Tibial nerve (tissue), 4 donors: Measurements from ENCODE around the gene YWHAG. TPM values are rescaled to one million over a fixed set of nuclear protein-coding genes. Genes with fewer than 3 reads are reported as not detected.

Source experiments
- DNase-seq, 2 donors: peaks; one replicate each; pipeline ENCODE4 v3.0.0-alpha.2; 2019; ENCODE audit warnings: low spot score in 2 of 2
- H3K27ac ChIP-seq, 4 donors: fragments of 200-600 bp; sonication (generic) in 3 of 4; one replicate each; pipeline ENCODE4 v1.5.1; 2017 to 2019; ENCODE audit warnings: mild to moderate bottlenecking in 1 of 4
- H3K27me3 ChIP-seq, 2 donors: fragments of 200-600 bp; sonication (generic) in 1 of 2; one replicate each; pipeline versions ENCODE4 v1.5.1 to v1.6.0; 2017 to 2019
- H3K36me3 ChIP-seq, 3 donors: fragments of 200-600 bp; sonication (generic); one replicate each; pipeline ENCODE4 v1.5.1; 2018 to 2019
- H3K4me1 ChIP-seq, 4 donors: fragments of 200-600 bp; sonication (generic) in 3 of 4; one replicate each; pipeline ENCODE4 v1.5.1; 2017 to 2019
- H3K4me3 ChIP-seq, 4 donors: fragments of 200-600 bp; sonication (generic) in 3 of 4; one replicate each; pipeline ENCODE4 v1.5.1; 2017 to 2019; ENCODE audit warnings: mild to moderate bottlenecking in 1 of 4, moderate library complexity in 1 of 4
- H3K9me3 ChIP-seq, 4 donors: fragments of 200-600 bp; sonication (generic) in 3 of 4; one replicate each; pipeline ENCODE4 v1.5.1; 2017 to 2019
- EP300 ChIP-seq, 2 donors: sonication (generic); formaldehyde crosslinking; IDR thresholded peaks; one replicate each; pipeline ENCODE4 v1.6.1; 2017; ENCODE audit warnings: antibody characterized with exemption in 2 of 2, mild to moderate bottlenecking in 1 of 2
- POLR2A ChIP-seq, 2 donors: fragments of 450-650 bp; IDR thresholded peaks; one replicate each; pipeline ENCODE4 v1.6.1; 2017; ENCODE audit warnings: antibody characterized with exemption in 2 of 2, mild to moderate bottlenecking in 2 of 2, moderate library complexity in 2 of 2
- WGBS, 2 donors: methylation state at CpG; one replicate each; pipeline ENCODE4 v1.1.5; 2018; 5-methylcytosine and 5-hydroxymethylcytosine counted together
- total RNA-seq, 4 donors: library from RNA; depleted of rRNA; stranded (reverse); fragments of >200 nt; gene quantifications; one replicate each; pipeline ENCODE4 v1.1.0, GENCODE V29; 2016
- TF ChIP-seq, protein P1 (sequence below), 5 experiments: fragments of 200-600 bp in 3 of 5; fragments of 450-650 bp in 2 of 5; sonication (generic) in 3 of 5; IDR thresholded peaks; one replicate each; pipeline ENCODE4 v1.5.1; 2016 to 2019; ENCODE audit warnings: antibody characterized with exemption in 5 of 5, mild to moderate bottlenecking in 3 of 5, moderate library complexity in 2 of 5

The YWHAG gene
- total RNA-seq, 4 donors from 2014 or later = 54.9 to 96.6 (median 81.7) TPM

DNA sequence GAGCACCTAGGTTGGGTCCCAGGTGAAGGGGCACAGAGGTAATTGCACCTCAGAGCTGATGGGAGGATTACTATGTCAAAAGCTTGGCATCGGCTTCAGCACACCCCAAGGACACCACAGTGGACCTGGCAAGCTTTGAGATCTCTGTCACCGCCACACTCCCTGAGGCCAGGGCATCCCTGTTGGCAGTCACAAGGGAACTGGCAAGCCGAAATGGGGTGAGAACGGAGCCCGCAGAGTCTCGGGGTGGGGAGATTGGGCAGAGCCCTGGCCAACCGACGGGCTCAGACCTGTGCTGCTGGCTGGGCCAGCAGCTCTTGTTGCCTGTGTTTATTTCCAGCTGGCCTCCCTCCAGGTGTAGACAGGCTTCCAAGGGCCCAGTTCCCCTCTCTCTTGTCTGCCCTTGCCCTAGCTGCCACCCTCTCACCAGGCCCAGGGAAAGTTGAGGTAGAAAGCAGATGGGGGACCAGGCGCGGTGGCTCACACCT, 53.9 kb downstream of the YWHAG start:
- H3K4me1 ChIP-seq = peaks cover 0 to 36% (median 12%) of the 10 kb centered on the region in 4 donors
- H3K36me3 ChIP-seq = peaks cover 0 to 12% (median 0%) of the 10 kb centered on the region in 3 donors
- H3K9me3 ChIP-seq = no peaks in the 10 kb centered on the region
- WGBS, 2 donors = 71 to 78% methylated on average over 10 of the region's 10 CpGs
- peak overlapping the region; percentile 37 to 100 (median 77) for H3K27ac ChIP-seq
- no peak for DNase-seq
- no peaks in the 10 kb centered on the region for H3K27me3 ChIP-seq
- TF ChIP-seq, protein P1, sequence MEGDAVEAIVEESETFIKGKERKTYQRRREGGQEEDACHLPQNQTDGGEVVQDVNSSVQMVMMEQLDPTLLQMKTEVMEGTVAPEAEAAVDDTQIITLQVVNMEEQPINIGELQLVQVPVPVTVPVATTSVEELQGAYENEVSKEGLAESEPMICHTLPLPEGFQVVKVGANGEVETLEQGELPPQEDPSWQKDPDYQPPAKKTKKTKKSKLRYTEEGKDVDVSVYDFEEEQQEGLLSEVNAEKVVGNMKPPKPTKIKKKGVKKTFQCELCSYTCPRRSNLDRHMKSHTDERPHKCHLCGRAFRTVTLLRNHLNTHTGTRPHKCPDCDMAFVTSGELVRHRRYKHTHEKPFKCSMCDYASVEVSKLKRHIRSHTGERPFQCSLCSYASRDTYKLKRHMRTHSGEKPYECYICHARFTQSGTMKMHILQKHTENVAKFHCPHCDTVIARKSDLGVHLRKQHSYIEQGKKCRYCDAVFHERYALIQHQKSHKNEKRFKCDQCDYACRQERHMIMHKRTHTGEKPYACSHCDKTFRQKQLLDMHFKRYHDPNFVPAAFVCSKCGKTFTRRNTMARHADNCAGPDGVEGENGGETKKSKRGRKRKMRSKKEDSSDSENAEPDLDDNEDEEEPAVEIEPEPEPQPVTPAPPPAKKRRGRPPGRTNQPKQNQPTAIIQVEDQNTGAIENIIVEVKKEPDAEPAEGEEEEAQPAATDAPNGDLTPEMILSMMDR (IDR thresholded peaks at IDR 0.05) = no peak
- TF ChIP-seq EP300 (IDR thresholded peaks at IDR 0.05) = no peak
- no peak for TF ChIP-seq POLR2A (IDR thresholded peaks at IDR 0.05)
- no peak overlapping the region for H3K4me3 ChIP-seq

DNA sequence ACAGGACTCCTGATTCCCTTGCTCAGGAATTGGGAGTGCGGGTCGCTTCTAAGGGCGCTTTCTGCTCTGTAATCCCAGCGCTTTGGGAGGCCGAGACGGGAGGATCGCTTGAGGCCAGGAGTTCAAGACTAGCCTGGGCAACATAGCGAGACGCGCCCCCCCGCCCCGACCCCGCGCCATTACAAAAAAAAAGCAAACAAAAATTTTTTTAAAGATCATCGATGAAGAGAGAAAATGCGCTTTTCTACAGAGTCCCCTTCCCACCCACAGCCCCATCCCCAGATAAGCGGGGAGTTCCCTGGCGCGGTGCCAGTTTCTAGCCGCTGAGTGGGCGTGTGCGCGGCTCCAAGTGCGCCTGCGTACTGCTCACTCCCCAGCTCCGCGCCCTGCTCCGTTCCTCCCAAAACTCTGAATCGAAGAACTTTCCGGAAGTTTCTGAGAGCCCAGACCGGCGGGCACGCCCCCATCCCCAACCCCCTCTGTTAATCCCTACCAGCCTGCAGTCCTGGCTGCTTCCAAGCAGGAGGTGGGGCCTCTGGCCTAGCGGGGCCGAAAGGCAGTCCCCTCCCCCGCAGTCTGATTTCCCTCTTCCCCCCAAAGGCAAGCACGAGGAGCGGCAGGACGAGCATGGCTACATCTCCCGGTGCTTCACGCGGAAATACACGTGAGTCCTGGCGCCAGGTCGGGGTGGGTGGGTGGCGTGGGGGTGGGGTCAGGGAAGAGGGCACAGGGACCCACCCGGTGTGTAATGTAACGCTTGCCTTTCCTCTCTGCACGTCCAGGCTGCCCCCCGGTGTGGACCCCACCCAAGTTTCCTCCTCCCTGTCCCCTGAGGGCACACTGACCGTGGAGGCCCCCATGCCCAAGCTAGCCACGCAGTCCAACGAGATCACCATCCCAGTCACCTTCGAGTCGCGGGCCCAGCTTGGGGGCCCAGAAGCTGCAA, 55.3 kb downstream of the YWHAG start:
- peak; percentile 74 to 75 for DNase-seq
- peak overlapping the region; percentile 97 to 100 (median 98) for H3K27ac ChIP-seq
- TF ChIP-seq, protein P1 (IDR thresholded peaks at IDR 0.05) = peak in 2 of 5 experiments; percentile 17 to 20
- TF ChIP-seq EP300 (IDR thresholded peaks at IDR 0.05) (peak; percentile 83 to 91), POLR2A (IDR thresholded peaks at IDR 0.05) (peak; percentile 57 to 78)
- H3K4me1 ChIP-seq = peaks cover 0 to 36% (median 12%) of the 10 kb centered on the region in 4 donors
- 2 to 3% methylated on average over 37 to 42 of the region's 56 CpGs for WGBS, 2 donors
- H3K36me3 ChIP-seq = peaks cover 0 to 12% (median 0%) of the 10 kb centered on the region in 3 donors
- H3K9me3 ChIP-seq = no peaks in the 10 kb centered on the region
- H3K27me3 ChIP-seq = no peaks in the 10 kb centered on the region
- H3K4me3 ChIP-seq = peak overlapping the region; percentile 67 to 94 (median 74)

DNA sequence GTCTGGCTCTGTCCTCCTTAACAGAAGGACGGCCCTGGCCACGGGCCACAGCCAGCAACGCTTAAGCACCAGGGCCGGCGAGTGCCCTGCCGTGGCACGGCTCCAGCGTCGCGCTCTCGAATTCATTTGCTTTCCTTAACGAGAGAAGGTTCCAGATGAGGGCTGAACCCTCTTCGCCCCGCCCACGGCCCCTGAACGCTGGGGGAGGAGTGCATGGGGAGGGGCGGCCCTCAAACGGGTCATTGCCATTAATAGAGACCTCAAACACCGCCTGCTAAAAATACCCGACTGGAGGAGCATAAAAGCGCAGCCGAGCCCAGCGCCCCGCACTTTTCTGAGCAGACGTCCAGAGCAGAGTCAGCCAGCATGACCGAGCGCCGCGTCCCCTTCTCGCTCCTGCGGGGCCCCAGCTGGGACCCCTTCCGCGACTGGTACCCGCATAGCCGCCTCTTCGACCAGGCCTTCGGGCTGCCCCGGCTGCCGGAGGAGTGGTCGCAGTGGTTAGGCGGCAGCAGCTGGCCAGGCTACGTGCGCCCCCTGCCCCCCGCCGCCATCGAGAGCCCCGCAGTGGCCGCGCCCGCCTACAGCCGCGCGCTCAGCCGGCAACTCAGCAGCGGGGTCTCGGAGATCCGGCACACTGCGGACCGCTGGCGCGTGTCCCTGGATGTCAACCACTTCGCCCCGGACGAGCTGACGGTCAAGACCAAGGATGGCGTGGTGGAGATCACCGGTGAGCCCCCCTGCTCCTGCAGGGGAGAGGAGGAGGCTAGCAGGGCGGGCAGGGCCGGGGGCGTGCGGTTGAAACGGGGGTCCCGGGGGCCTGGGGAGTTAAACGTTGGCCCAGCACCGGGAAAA, 56.2 kb downstream of the YWHAG start, which contains the start of gene HSPB1:
HSPB1 (plus strand) TSS at position 327 of the 855 bp plus-strand sequence; CDS start at position 367, 40 bp downstream.
- Histone ChIP-seq H3K27me3 (no peaks in the 10 kb centered on the region), H3K27ac (peak within 1 kb of the TSS; percentile 97 to 100 (median 98)), H3K4me1 (peaks cover 0 to 40% (median 15%) of the 10 kb centered on the region in 4 donors), H3K36me3 (peaks cover 0 to 12% (median 0%) of the 10 kb centered on the region in 3 donors), H3K9me3 (no peaks in the 10 kb centered on the region), H3K4me3 (peak within 1 kb of the TSS; percentile 67 to 94 (median 74))
- TF ChIP-seq, protein P1 (IDR thresholded peaks at IDR 0.05) = peak in 2 of 5 experiments; percentile 20 to 43
- TF ChIP-seq EP300 (IDR thresholded peaks at IDR 0.05) = peak; percentile 87 to 98
- peak; percentile 62 to 95 for TF ChIP-seq POLR2A (IDR thresholded peaks at IDR 0.05)
- 0 to 1% methylated on average over 18 to 57 of the region's 75 CpGs for WGBS, 2 donors
- DNase-seq = peak; percentile 86 to 87

- Histone ChIP-seq H3K9me3 (no peaks in the 10 kb centered on the region), H3K4me3 (no peak overlapping the region), H3K36me3 (peaks cover 0 to 12% (median 0%) of the 10 kb centered on the region in 3 donors), H3K4me1 (peaks cover 0 to 43% (median 22%) of the 10 kb centered on the region in 4 donors), H3K27ac (no peak overlapping the region), H3K27me3 (no peaks in the 10 kb centered on the region)
- 86 to 88% methylated on average over 3 of the region's 3 CpGs for WGBS, 2 donors
- DNase-seq = no peak
- TF ChIP-seq POLR2A (IDR thresholded peaks at IDR 0.05) = no peak
Observed at GRCh38 chr7:76301000-76301399, 57.8 kb downstream of the YWHAG start.

GRCh38 chr7:76300166-76300731, 58.5 kb downstream of the YWHAG start:
- peaks cover 0 to 49% (median 25%) of the 10 kb centered on the region in 4 donors for H3K4me1 ChIP-seq
- DNase-seq = peak in 1 of 2 donors; percentile 30
- WGBS, 2 donors = 86 to 92% methylated on average over 7 of the region's 7 CpGs
- no peaks in the 10 kb centered on the region for H3K27me3 ChIP-seq
- TF ChIP-seq, protein P1 (IDR thresholded peaks at IDR 0.05) = no peak
- TF ChIP-seq POLR2A (IDR thresholded peaks at IDR 0.05) = no peak
- no peak for TF ChIP-seq EP300 (IDR thresholded peaks at IDR 0.05)
- peaks cover 0 to 11% (median 0%) of the 10 kb centered on the region in 3 donors for H3K36me3 ChIP-seq
- no peak overlapping the region for H3K4me3 ChIP-seq
- H3K27ac ChIP-seq = peak overlapping the region in 2 of 4 donors; percentile 49 to 65
- H3K9me3 ChIP-seq = no peaks in the 10 kb centered on the region
